SU-DHL-6 (cell line): ENCODE results near the gene SPDEF.

Experiments
- H2AFZ ChIP-seq: fragments of 200-600 bp; sonication (generic); 2 replicates; pipeline ENCODE4 v1.6.1; 2014; ENCODE audit warnings: low read depth, mild to moderate bottlenecking, moderate library complexity, mixed read lengths, antibody characterized with exemption, low read length; ENCODE audit not compliant: severe bottlenecking
- H3F3A ChIP-seq: fragments of 200-600 bp; shearing (Covaris generic); 2 replicates; pipeline ENCODE4 v1.6.0; 2016; ENCODE audit warnings: antibody characterized with exemption, mild to moderate bottlenecking; ENCODE audit not compliant: insufficient read depth
- H3K27ac ChIP-seq: fragments of 200-600 bp; sonication (generic); 2 replicates; pipeline ENCODE4 v1.5.1; 2016; ENCODE audit warnings: low read depth, mild to moderate bottlenecking, low read length, moderate library complexity, mixed read lengths
- H3K27me3 ChIP-seq: fragments of 200-600 bp; sonication (generic), shearing (Covaris generic); 2 replicates; pipeline ENCODE4 v1.6.0; 2014; ENCODE audit warnings: mild to moderate bottlenecking, low read length
- H3K36me3 ChIP-seq: fragments of 200-600 bp; sonication (generic); 2 replicates; pipeline ENCODE4 v1.6.1; 2014; ENCODE audit warnings: mild to moderate bottlenecking, low read length, mixed read lengths
- H3K4me2 ChIP-seq: fragments of 300-600, 200-600 bp; shearing (Covaris generic), sonication (generic); 2 replicates; pipeline ENCODE4 v1.6.0; 2014; ENCODE audit warnings: low read length, low read depth, mild to moderate bottlenecking; ENCODE audit not compliant: poor library complexity, severe bottlenecking
- H3K4me3 ChIP-seq: fragments of 200-600 bp; sonication (generic); 2 replicates; pipeline ENCODE4 v1.5.1; 2014; ENCODE audit warnings: antibody characterized with exemption, low read length, mild to moderate bottlenecking, mixed read lengths; ENCODE audit not compliant: insufficient read depth, poor library complexity, severe bottlenecking
- H3K79me2 ChIP-seq: fragments of 200-600 bp; sonication (generic); 2 replicates; pipeline ENCODE4 v1.6.1; 2014; ENCODE audit warnings: mild to moderate bottlenecking, low read length, moderate library complexity; ENCODE audit not compliant: insufficient read depth
- H3K9ac ChIP-seq: fragments of 200-600 bp; sonication (generic); 2 replicates; pipeline ENCODE4 v1.7.0; 2014; ENCODE audit warnings: mild to moderate bottlenecking, low read length
- H3K9me2 ChIP-seq: fragments of 200-600 bp; sonication (generic); replicated peaks from 2 replicates; pipeline ENCODE4 v1.6.1; 2014; ENCODE audit warnings: low read length; ENCODE audit not compliant: insufficient read depth
- H3K9me3 ChIP-seq: fragments of 200-600 bp; sonication (generic); 2 replicates; pipeline ENCODE4 v1.6.1; 2014; ENCODE audit warnings: low read length, mixed read lengths; ENCODE audit not compliant: insufficient read depth
- H4K20me1 ChIP-seq: fragments of 200-600 bp; sonication (generic); 2 replicates; pipeline ENCODE4 v1.6.1; 2014; ENCODE audit warnings: low read depth, mild to moderate bottlenecking, antibody characterized with exemption, low read length, moderate library complexity, mixed read lengths
- EZH2phosphoT487 ChIP-seq: fragments of 200-600 bp; sonication (generic), shearing (Covaris generic); conservative IDR thresholded peaks from 2 replicates; pipeline ENCODE4 v1.6.1; 2018; ENCODE audit warnings: mild to moderate bottlenecking, antibody characterized with exemption, low read length, moderate library complexity, mixed read lengths
- TF ChIP-seq, protein P1 (sequence below): fragments of 200-600 bp; sonication (generic); IDR thresholded peaks from one replicate; pipeline ENCODE4 v1.5.1; 2017; ENCODE audit warnings: antibody characterized with exemption, mild to moderate bottlenecking, low read length, moderate library complexity; ENCODE audit not compliant: insufficient read depth, poor library complexity, severe bottlenecking

SPDEF gene

DNA sequence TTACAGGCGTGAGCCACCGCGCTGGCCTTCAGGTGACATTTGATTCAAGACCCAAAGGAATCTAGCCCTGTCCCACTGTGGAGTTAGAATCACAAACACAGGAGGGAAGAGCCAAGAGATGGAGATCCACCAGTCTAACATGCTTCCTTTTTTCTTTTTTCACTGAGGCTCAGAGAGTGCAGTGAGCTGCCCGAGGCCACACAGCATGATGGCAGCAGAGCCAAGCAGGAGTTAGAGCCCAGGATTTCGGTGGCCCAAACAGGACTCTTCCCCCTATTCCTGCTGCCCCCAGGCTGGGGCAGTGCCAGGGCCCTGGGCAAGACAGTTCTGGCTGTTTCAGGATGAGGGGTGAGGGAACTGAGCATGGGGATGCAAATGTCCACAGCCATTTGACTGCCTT, 8.1 kb upstream of the SPDEF start:
- Histone ChIP-seq H3K27ac (no peak overlapping the region), H3K36me3 (no peaks in the 10 kb centered on the region), H3K79me2 (no peaks in the 10 kb centered on the region), H3F3A (no peaks in the 10 kb centered on the region), H3K4me2 (no peak overlapping the region), H2AFZ (no peak overlapping the region), H3K4me3 (no peak overlapping the region), H3K9me3 (no peaks in the 10 kb centered on the region), H4K20me1 (no peaks in the 10 kb centered on the region), H3K9me2 (no peaks in the 10 kb centered on the region), H3K9ac (no peak overlapping the region), H3K27me3 (no peaks in the 10 kb centered on the region)
- TF ChIP-seq, protein P1, sequence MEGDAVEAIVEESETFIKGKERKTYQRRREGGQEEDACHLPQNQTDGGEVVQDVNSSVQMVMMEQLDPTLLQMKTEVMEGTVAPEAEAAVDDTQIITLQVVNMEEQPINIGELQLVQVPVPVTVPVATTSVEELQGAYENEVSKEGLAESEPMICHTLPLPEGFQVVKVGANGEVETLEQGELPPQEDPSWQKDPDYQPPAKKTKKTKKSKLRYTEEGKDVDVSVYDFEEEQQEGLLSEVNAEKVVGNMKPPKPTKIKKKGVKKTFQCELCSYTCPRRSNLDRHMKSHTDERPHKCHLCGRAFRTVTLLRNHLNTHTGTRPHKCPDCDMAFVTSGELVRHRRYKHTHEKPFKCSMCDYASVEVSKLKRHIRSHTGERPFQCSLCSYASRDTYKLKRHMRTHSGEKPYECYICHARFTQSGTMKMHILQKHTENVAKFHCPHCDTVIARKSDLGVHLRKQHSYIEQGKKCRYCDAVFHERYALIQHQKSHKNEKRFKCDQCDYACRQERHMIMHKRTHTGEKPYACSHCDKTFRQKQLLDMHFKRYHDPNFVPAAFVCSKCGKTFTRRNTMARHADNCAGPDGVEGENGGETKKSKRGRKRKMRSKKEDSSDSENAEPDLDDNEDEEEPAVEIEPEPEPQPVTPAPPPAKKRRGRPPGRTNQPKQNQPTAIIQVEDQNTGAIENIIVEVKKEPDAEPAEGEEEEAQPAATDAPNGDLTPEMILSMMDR, result no peak
- no peak for TF ChIP-seq EZH2phosphoT487

DNA sequence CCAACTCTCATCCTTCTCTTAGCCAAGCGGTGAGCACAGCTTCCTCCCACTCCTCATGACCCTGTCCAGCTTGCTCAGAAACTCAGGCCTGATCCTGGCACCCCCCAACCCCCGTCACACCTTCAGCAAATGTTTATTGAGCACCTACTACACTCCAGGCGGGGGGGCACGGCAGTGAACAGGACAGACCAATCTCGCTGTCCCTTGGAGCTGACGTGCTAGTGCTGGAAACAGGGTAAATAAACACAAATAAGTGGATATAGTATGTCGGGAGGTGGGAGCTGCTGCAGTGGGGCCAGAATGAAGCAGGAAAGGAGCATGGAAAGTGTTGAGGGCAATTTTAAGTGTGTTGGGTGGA, 7.4 kb upstream of the SPDEF start:
- Histone ChIP-seq H3K27ac (no peak overlapping the region), H3K27me3 (no peaks in the 10 kb centered on the region), H3K9me2 (no peaks in the 10 kb centered on the region), H2AFZ (no peak overlapping the region), H4K20me1 (no peaks in the 10 kb centered on the region), H3K4me3 (no peak overlapping the region), H3K79me2 (no peaks in the 10 kb centered on the region), H3K9me3 (peaks cover under 1% of the 10 kb centered on the region; the same call in 1 of the 2 replicates), H3F3A (no peaks in the 10 kb centered on the region), H3K4me2 (no peak overlapping the region), H3K36me3 (no peaks in the 10 kb centered on the region), H3K9ac (no peak overlapping the region)
- TF ChIP-seq, protein P1, result no peak
- no peak for TF ChIP-seq EZH2phosphoT487

DNA sequence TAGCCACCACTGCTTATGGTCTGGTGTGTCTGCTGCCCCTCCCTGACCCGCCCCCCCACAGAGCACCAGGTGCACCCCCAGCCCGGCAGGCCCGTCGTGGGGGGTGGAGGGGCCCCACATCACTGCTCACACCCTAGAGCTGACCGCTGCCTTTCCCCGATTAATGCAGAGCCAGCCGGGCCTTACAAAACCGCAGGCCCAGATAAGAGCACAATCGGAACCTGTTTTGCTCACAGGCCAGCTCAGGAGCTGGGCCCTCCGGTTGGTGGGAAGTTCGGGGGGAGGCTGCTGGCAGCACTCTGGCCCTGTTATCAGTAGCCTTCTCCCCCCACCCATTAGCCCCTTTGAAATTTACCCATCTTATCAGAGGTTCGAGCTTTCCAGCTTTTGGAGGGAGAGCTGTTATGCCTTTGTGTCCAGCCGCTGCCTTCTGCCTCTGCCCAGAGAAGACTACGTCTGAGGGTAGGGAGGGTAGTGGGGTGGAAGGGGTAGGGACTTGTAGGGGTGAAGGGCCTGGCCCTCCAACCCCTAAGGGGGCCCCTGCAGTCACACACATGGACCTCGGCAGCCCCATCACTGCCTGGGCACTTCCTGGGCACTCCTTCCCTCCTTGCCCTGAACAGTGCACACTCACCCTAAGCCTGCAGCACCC, 6.9 kb upstream of the SPDEF start:
- no peak overlapping the region for H2AFZ ChIP-seq
- no peak overlapping the region for H3K4me2 ChIP-seq
- H3K9me3 ChIP-seq, result peaks cover 4% of the 10 kb centered on the region; the same call in 1 of the 2 replicates
- no peaks in the 10 kb centered on the region for H3K79me2 ChIP-seq
- H3K36me3 ChIP-seq, result no peaks in the 10 kb centered on the region
- H3K9me2 ChIP-seq, result no peaks in the 10 kb centered on the region
- H3K9ac ChIP-seq, result no peak overlapping the region
- no peaks in the 10 kb centered on the region for H3K27me3 ChIP-seq
- H3K4me3 ChIP-seq, result no peak overlapping the region
- no peak overlapping the region for H3K27ac ChIP-seq
- no peaks in the 10 kb centered on the region for H3F3A ChIP-seq
- H4K20me1 ChIP-seq, result no peaks in the 10 kb centered on the region
- TF ChIP-seq, protein P1, result no peak
- TF ChIP-seq EZH2phosphoT487, result no peak
